SJCRH30 (cell line): ENCODE data around the gene CDYL. TPM values are rescaled to one million over a fixed set of nuclear protein-coding genes. Genes with fewer than 3 reads are reported as not detected.
"Not testable (repeated sequence)": the region's sequence is repeated elsewhere in the genome, so short reads cannot be mapped to it uniquely, and the experiment has no call there.

Source experiments
- DNase-seq, 2 experiments: peaks; one replicate each; pipeline ENCODE4 v3.0.0-alpha.2; 2015 to 2020
- H3K27ac ChIP-seq: fragments of 250-450 bp; sonication (Bioruptor Pico); 2 replicates; pipeline ENCODE4 v1.5.1; 2020; ENCODE audit warnings: mild to moderate bottlenecking, moderate library complexity
- H3K27me3 ChIP-seq: fragments of 250-450 bp; sonication (Bioruptor Pico); 2 replicates; pipeline ENCODE4 v1.5.1; 2020; ENCODE audit warnings: mild to moderate bottlenecking, moderate library complexity
- H3K36me3 ChIP-seq: fragments of 250-450 bp; sonication (Bioruptor Pico); 2 replicates; pipeline ENCODE4 v1.5.1; 2020; ENCODE audit warnings: mild to moderate bottlenecking, moderate library complexity
- H3K4me1 ChIP-seq: fragments of 250-450 bp; sonication (Bioruptor Pico); 2 replicates; pipeline ENCODE4 v1.5.1; 2020; ENCODE audit warnings: mild to moderate bottlenecking, moderate library complexity
- H3K4me3 ChIP-seq: fragments of 250-450 bp; sonication (Bioruptor Pico); 2 replicates; pipeline ENCODE4 v1.5.1; 2020; ENCODE audit warnings: mild to moderate bottlenecking, moderate library complexity
- H3K9me3 ChIP-seq: fragments of 250-450 bp; sonication (Bioruptor Pico); replicated peaks from 2 replicates; pipeline ENCODE4 v1.5.1; 2020; ENCODE audit warnings: mild to moderate bottlenecking, moderate library complexity
- total RNA-seq: library from RNA; depleted of rRNA; stranded (reverse); fragments of >200 nt; shearing (Covaris generic); gene quantifications from 2 replicates; pipeline ENCODE4 v1.2.3, GENCODE V29; 2014

The CDYL gene
- total RNA-seq, 1 experiment from 2014 or later: 68.7 TPM

GRCh38 chr6:4819706-4820283 is 43.6 kb downstream of the CDYL start:
- H3K36me3 ChIP-seq: no peaks in the 10 kb centered on the region
- no peaks in the 10 kb centered on the region for H3K9me3 ChIP-seq
- H3K4me3 ChIP-seq: no peak overlapping the region
- H3K27ac ChIP-seq: no peak overlapping the region
- no peak for DNase-seq
- no peaks in the 10 kb centered on the region for H3K27me3 ChIP-seq
- H3K4me1 ChIP-seq: no peaks in the 10 kb centered on the region

GRCh38 chr6:4820704-4821276 is 44.6 kb downstream of the CDYL start:
- Histone ChIP-seq H3K36me3 (no peaks in the 10 kb centered on the region), H3K27ac (no peak overlapping the region), H3K4me1 (no peaks in the 10 kb centered on the region), H3K27me3 (no peaks in the 10 kb centered on the region), H3K9me3 (no peaks in the 10 kb centered on the region), H3K4me3 (no peak overlapping the region)
- DNase-seq: no peak

GRCh38 chr6:4822476-4822875 is 46.3 kb downstream of the CDYL start:
- H3K4me1 ChIP-seq: no peaks in the 10 kb centered on the region
- no peaks in the 10 kb centered on the region for H3K27me3 ChIP-seq
- DNase-seq: no peak
- H3K36me3 ChIP-seq: no peaks in the 10 kb centered on the region
- no peak overlapping the region for H3K4me3 ChIP-seq
- H3K27ac ChIP-seq: no peak overlapping the region
- H3K9me3 ChIP-seq: no peaks in the 10 kb centered on the region

- Histone ChIP-seq H3K9me3 (0 out of 2 replicates have a peak, but pooled peaks cover 8% of the 10 kb centered on the region), H3K4me3 (no peak overlapping the region), H3K36me3 (no peaks in the 10 kb centered on the region), H3K27ac (no peak overlapping the region), H3K27me3 (no peaks in the 10 kb centered on the region), H3K4me1 (no peaks in the 10 kb centered on the region)
- DNase-seq: no peak
Observed at GRCh38 chr6:4828187-4828698, 52.0 kb downstream of the CDYL start.

- no peak for DNase-seq
- H3K4me1 ChIP-seq: no peaks in the 10 kb centered on the region
- 0 out of 2 replicates have a peak, but pooled peaks cover 8% of the 10 kb centered on the region for H3K9me3 ChIP-seq
- H3K36me3 ChIP-seq: no peaks in the 10 kb centered on the region
- no peaks in the 10 kb centered on the region for H3K27me3 ChIP-seq
- no peak overlapping the region for H3K27ac ChIP-seq
- no peak overlapping the region for H3K4me3 ChIP-seq
Observed at GRCh38 chr6:4829089-4829488, 52.9 kb downstream of the CDYL start.

GRCh38 chr6:4835540-4835939 is 59.3 kb downstream of the CDYL start:
- H3K27me3 ChIP-seq, H3K27ac ChIP-seq, H3K4me3 ChIP-seq, H3K9me3 ChIP-seq, DNase-seq, H3K4me1 ChIP-seq, H3K36me3 ChIP-seq: not testable (repeated sequence)

- Histone ChIP-seq H3K4me1 (no peaks in the 10 kb centered on the region), H3K27me3 (no peaks in the 10 kb centered on the region), H3K36me3 (0 out of 2 replicates have a peak, but pooled peaks cover 4% of the 10 kb centered on the region), H3K4me3 (no peak overlapping the region), H3K9me3 (peaks cover 5% of the 10 kb centered on the region; the same call in 1 of the 2 replicates), H3K27ac (no peak overlapping the region)
- DNase-seq: no peak
Observed at GRCh38 chr6:4840169-4840568, 64.0 kb downstream of the CDYL start.

- Histone ChIP-seq H3K36me3 (no peaks in the 10 kb centered on the region), H3K27ac (no peak overlapping the region), H3K27me3 (no peaks in the 10 kb centered on the region), H3K4me1 (no peaks in the 10 kb centered on the region), H3K9me3 (peaks cover 5% of the 10 kb centered on the region; the same call in 1 of the 2 replicates), H3K4me3 (no peak overlapping the region)
- peak in 1 of 2 experiments; percentile 19 for DNase-seq
Observed at GRCh38 chr6:4844108-4844507, 67.9 kb downstream of the CDYL start.

- Histone ChIP-seq H3K4me3 (no peak overlapping the region), H3K9me3 (peaks cover 5% of the 10 kb centered on the region; the same call in 1 of the 2 replicates), H3K27ac (no peak overlapping the region), H3K36me3 (no peaks in the 10 kb centered on the region), H3K27me3 (no peaks in the 10 kb centered on the region), H3K4me1 (no peaks in the 10 kb centered on the region)
- no peak for DNase-seq
Observed at GRCh38 chr6:4846387-4846786, 70.2 kb downstream of the CDYL start.

- no peak overlapping the region for H3K27ac ChIP-seq
- H3K27me3 ChIP-seq: no peaks in the 10 kb centered on the region
- no peaks in the 10 kb centered on the region; the same call in 1 of the 2 replicates for H3K9me3 ChIP-seq
- peak; percentile 9 to 34 for DNase-seq
- no peak overlapping the region for H3K4me3 ChIP-seq
- no peaks in the 10 kb centered on the region for H3K4me1 ChIP-seq
- H3K36me3 ChIP-seq: no peaks in the 10 kb centered on the region
Observed at GRCh38 chr6:4848382-4849068, 72.3 kb downstream of the CDYL start.

GRCh38 chr6:4849226-4850022 is 73.2 kb downstream of the CDYL start:
- Histone ChIP-seq H3K9me3 (no peaks in the 10 kb centered on the region), H3K4me1 (no peaks in the 10 kb centered on the region), H3K4me3 (no peak overlapping the region), H3K27ac (no peak overlapping the region), H3K27me3 (no peaks in the 10 kb centered on the region), H3K36me3 (no peaks in the 10 kb centered on the region)
- DNase-seq: no peak

GRCh38 chr6:4851035-4851434 is 74.8 kb downstream of the CDYL start:
- no peaks in the 10 kb centered on the region for H3K9me3 ChIP-seq
- no peak for DNase-seq
- no peaks in the 10 kb centered on the region for H3K4me1 ChIP-seq

GRCh38 chr6:4852186-4852585 is 76.0 kb downstream of the CDYL start:
- not testable (repeated sequence) for H3K4me1 ChIP-seq, DNase-seq, H3K9me3 ChIP-seq, H3K36me3 ChIP-seq, H3K27me3 ChIP-seq, H3K27ac ChIP-seq, H3K4me3 ChIP-seq

More at GRCh38 chr6:4851035-4851434, 74.8 kb downstream of the CDYL start:
- Histone ChIP-seq H3K27ac (no peak overlapping the region), H3K36me3 (no peaks in the 10 kb centered on the region), H3K4me3 (no peak overlapping the region), H3K27me3 (no peaks in the 10 kb centered on the region)

GRCh38 chr6:4852938-4853337 is 76.7 kb downstream of the CDYL start:
- H3K4me1 ChIP-seq: no peaks in the 10 kb centered on the region

GRCh38 chr6:4853349-4853748 is 77.1 kb downstream of the CDYL start:
- Histone ChIP-seq H3K27ac (no peak overlapping the region), H3K36me3 (no peaks in the 10 kb centered on the region), H3K9me3 (no peaks in the 10 kb centered on the region), H3K27me3 (no peaks in the 10 kb centered on the region), H3K4me3 (no peak overlapping the region), H3K4me1 (no peaks in the 10 kb centered on the region)
- DNase-seq: no peak

More at GRCh38 chr6:4852938-4853337, 76.7 kb downstream of the CDYL start:
- no peak for DNase-seq
- H3K36me3 ChIP-seq: no peaks in the 10 kb centered on the region
- H3K9me3 ChIP-seq: no peaks in the 10 kb centered on the region
- H3K4me3 ChIP-seq: no peak overlapping the region
- no peaks in the 10 kb centered on the region for H3K27me3 ChIP-seq
- no peak overlapping the region for H3K27ac ChIP-seq
